Measurements from ENCODE around the gene SELENON. TPM values are rescaled to one million over a fixed set of nuclear protein-coding genes. Genes with fewer than 3 reads are reported as not detected.

The SELENON gene
- total and polyA plus RNA-seq, 9 of the 15 experiments (the other 6 are each of a cell fraction or from before 2014, with no cell fraction given): 0.43 to 26.7 (median 7.0) TPM

- TF ChIP-seq AFF1 (IDR thresholded peaks at IDR 0.05; ENCODE audit: low read depth in 1 of 2, partially characterized antibody in 2 of 2) (no peak), ZNF445 (CRISPR knock-in tag; IDR thresholded peaks at IDR 0.05; ENCODE audit: low read depth) (no peak), CREBBP (IDR thresholded peaks at IDR 0.05; ENCODE audit: low read depth, low read length) (no peak), ZNF282 (CRISPR knock-in tag; IDR thresholded peaks at IDR 0.05) (no peak), ERF (CRISPR knock-in tag; IDR thresholded peaks at IDR 0.05) (no peak), ZFP36 (IDR thresholded peaks at IDR 0.05; ENCODE audit: low read depth, low read length, partially characterized antibody) (peak; percentile 35), SRSF7 (optimal IDR thresholded peaks at IDR 0.05; ENCODE audit: low read depth, low read length) (no peak), CBX1 (IDR thresholded peaks at IDR 0.05; ENCODE audit: low read depth) (no peak), NCOA2 (IDR thresholded peaks at IDR 0.05; ENCODE audit: partially characterized antibody in 2 of 2) (no peak), MTA3 (IDR thresholded peaks at IDR 0.05; ENCODE audit: borderline replicate concordance) (peak; percentile 89; the same call in 1 of the 2 replicates), FOXM1 (IDR thresholded peaks at IDR 0.05; ENCODE audit: low read depth) (peak; percentile 25; the same call in 1 of the 2 replicates), FOXM1 (CRISPR knock-in tag; IDR thresholded peaks at IDR 0.05; ENCODE audit: low read depth) (no peak), ADNP (tag; IDR thresholded peaks at IDR 0.05) (no peak), ZNF57 (CRISPR knock-in tag; IDR thresholded peaks at IDR 0.05) (no peak), ZNF133 (CRISPR knock-in tag; IDR thresholded peaks at IDR 0.05) (no peak), ZBTB40 (IDR thresholded peaks at IDR 0.05) (peak; percentile 17; the same call in 1 of the 2 replicates), ZBTB40 (CRISPR knock-in tag; IDR thresholded peaks at IDR 0.05) (no peak)
These were observed 17.3 kb upstream of the SELENON start (continued) for GRCh38 chr1:25782608-25783201.

Data from K562 (cell line).